ENCODE results near the gene OR10H1. TPM values are rescaled to one million over a fixed set of nuclear protein-coding genes. Genes with fewer than 3 reads are reported as not detected.

OR10H1 gene
- total RNA-seq, 1 experiment from 2014 or later, result 0.17 TPM

DNA sequence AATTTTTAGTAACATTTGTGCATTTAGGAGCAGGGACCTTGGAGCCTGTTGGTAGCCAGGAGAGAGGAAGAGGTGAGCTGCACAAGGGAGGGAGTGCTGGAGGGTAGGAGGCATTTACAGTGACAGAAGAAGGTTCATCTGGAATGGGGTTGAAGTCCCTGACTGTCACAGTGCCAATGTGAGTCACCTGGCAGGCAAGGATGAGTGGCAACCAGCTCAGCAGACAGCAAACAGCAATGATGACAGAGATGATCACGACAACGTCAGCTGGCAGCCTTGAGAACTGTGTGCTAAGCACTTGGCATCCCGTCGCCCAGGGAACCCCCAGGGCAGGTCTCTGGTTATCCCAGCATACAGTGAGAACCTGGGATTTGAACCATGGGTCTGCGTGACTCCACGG, 25.4 kb downstream of the OR10H1 start:
- no peak overlapping the region for H3K27ac ChIP-seq (ENCODE audit: low read depth, low read length)
- no peak overlapping the region for H3K4me2 ChIP-seq (ENCODE audit: low read length)
- no TSS peak for BruUV-seq (replicated peaks)
- TF ChIP-seq, protein P1, sequence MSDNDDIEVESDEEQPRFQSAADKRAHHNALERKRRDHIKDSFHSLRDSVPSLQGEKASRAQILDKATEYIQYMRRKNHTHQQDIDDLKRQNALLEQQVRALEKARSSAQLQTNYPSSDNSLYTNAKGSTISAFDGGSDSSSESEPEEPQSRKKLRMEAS (IDR thresholded peaks at IDR 0.05), result no peak
- TF ChIP-seq JUND (IDR thresholded peaks at IDR 0.05) (no peak), YY1 (IDR thresholded peaks at IDR 0.05; ENCODE audit: extremely low read depth, insufficient replicate concordance, low read depth, low read length) (no peak), SP1 (IDR thresholded peaks at IDR 0.05; ENCODE audit: low read depth) (no peak), SRF (IDR thresholded peaks at IDR 0.05; ENCODE audit: low read depth) (no peak), ZFX (IDR thresholded peaks at IDR 0.05) (no peak), EGR1 (IDR thresholded peaks at IDR 0.05; ENCODE audit: low read depth) (no peak), RAD21 (IDR thresholded peaks at IDR 0.05; ENCODE audit: low read depth) (no peak), CEBPB (IDR thresholded peaks at IDR 0.05; ENCODE audit: low read depth) (no peak), TCF7L2 (IDR thresholded peaks at IDR 0.05; ENCODE audit: borderline replicate concordance, extremely low read depth, insufficient read depth, insufficient read length) (no peak)
- H3K9ac ChIP-seq (ENCODE audit: low read length), result no peak overlapping the region
- H3K27me3 ChIP-seq (ENCODE audit: insufficient read depth, low read length), result 0 out of 2 replicates have a peak, but pooled peaks cover 4% of the 10 kb centered on the region
- CTCF ChIA-PET, result no interaction called here
- no peak for DNase-seq (ENCODE audit: low read depth, low spot score)
- intact Hi-C loops (cut with micrococcal nuclease), result no loop called here
- H4K20me1 ChIP-seq (ENCODE audit: insufficient read depth), result no peaks in the 10 kb centered on the region
- no peaks in the 10 kb centered on the region for H3K79me2 ChIP-seq (ENCODE audit: insufficient read depth, low read length)
- no peak overlapping the region for H2AFZ ChIP-seq (ENCODE audit: low read depth, low read length, poor library complexity, severe bottlenecking)
- ATAC-seq, result no peak; the same call in 1 of the 2 replicates
- no peaks in the 10 kb centered on the region for H3K36me3 ChIP-seq (ENCODE audit: control insufficient read depth in 1 of 2, insufficient read depth in 2 of 2, low read length in 2 of 2)
- H3K9me2 ChIP-seq (ENCODE audit: insufficient read depth), result no peaks in the 10 kb centered on the region
- POLR2A ChIA-PET, result no interaction called here
- RAD21 ChIA-PET (ENCODE audit: low non-redundant PET in 1 of 2, low total read pairs in 2 of 2, uncharacterized antibody in 2 of 2, unreplicated experiment in 2 of 2), result no interaction called here
- peaks cover 0 to 12% of the 10 kb centered on the region in 2 experiments; a peak in 1 of 4 replicates for H3K4me1 ChIP-seq (ENCODE audit: control insufficient read depth in 1 of 2, insufficient read depth in 2 of 2, low read length in 2 of 2)
- H3K4me3 ChIP-seq (replicated peaks in 1 of 2; ENCODE audit: low read depth in 1 of 2, low read length in 2 of 2), result no peak overlapping the region
- H3K9me3 ChIP-seq (ENCODE audit: control insufficient read depth in 1 of 2, insufficient read depth in 1 of 2, low read depth in 1 of 2, low read length in 2 of 2), result no peaks in the 10 kb centered on the region

DNA sequence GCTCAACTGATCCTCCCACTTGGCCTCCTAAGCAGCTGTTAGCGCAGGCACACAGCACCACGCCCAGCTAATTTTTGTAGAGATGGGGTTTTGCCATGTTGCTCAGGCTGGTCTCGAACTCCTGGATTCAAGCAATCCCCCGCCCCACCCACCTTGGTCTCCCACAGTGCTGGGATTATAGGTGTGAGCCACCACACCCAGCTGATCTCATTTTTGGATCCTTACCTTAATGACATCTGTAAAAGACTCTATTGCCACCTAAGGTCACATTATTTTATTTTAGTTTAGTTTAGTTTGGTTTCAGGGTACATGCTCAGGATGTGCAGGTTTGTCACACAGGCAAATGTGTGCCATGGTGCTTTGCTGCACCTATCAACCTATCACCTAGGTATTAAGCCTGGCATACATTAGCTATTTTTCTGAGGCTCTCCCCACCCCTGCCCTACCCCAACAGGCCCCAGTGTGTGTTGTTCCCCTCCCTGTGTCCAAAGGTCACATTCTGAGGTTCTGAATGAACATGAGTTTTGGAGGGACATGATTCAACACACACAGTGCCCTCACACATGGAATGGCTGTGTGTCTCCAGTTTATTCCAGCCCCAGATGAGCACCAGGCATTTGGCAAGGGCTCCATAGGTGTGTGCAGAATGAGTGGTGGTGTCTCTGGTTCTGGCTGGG, 26.7 kb downstream of the OR10H1 start:
- Histone ChIP-seq H3K9ac (ENCODE audit: low read length) (no peak overlapping the region), H3K36me3 (ENCODE audit: control insufficient read depth in 1 of 2, insufficient read depth in 2 of 2, low read length in 2 of 2) (no peaks in the 10 kb centered on the region), H3K27ac (ENCODE audit: low read depth, low read length) (no peak overlapping the region), H3K4me2 (ENCODE audit: low read length) (no peak overlapping the region), H4K20me1 (ENCODE audit: insufficient read depth) (no peaks in the 10 kb centered on the region), H3K4me1 (ENCODE audit: control insufficient read depth in 1 of 2, insufficient read depth in 2 of 2, low read length in 2 of 2) (peaks cover 0 to 12% of the 10 kb centered on the region in 2 experiments; a peak in 1 of 4 replicates), H3K79me2 (ENCODE audit: insufficient read depth, low read length) (no peaks in the 10 kb centered on the region), H3K4me3 (replicated peaks in 1 of 2; ENCODE audit: low read depth in 1 of 2, low read length in 2 of 2) (no peak overlapping the region), H3K9me2 (ENCODE audit: insufficient read depth) (no peaks in the 10 kb centered on the region), H3K27me3 (ENCODE audit: insufficient read depth, low read length) (0 out of 2 replicates have a peak, but pooled peaks cover 4% of the 10 kb centered on the region), H2AFZ (ENCODE audit: low read depth, low read length, poor library complexity, severe bottlenecking) (no peak overlapping the region), H3K9me3 (ENCODE audit: control insufficient read depth in 1 of 2, insufficient read depth in 1 of 2, low read depth in 1 of 2, low read length in 2 of 2) (no peaks in the 10 kb centered on the region)
- CTCF ChIA-PET, result no interaction called here
- ATAC-seq (no peak), DNase-seq (ENCODE audit: low read depth, low spot score) (no peak)
- intact Hi-C loops (cut with micrococcal nuclease), result no loop called here
- RAD21 ChIA-PET (ENCODE audit: low non-redundant PET in 1 of 2, low total read pairs in 2 of 2, uncharacterized antibody in 2 of 2, unreplicated experiment in 2 of 2), result no interaction called here
- no TSS peak for BruUV-seq (replicated peaks)
- POLR2A ChIA-PET, result no interaction called here
- TF ChIP-seq SP1 (IDR thresholded peaks at IDR 0.05; ENCODE audit: low read depth) (no peak), ZFX (IDR thresholded peaks at IDR 0.05) (no peak), EZH2 (IDR thresholded peaks at IDR 0.05) (no peak), POLR2AphosphoS5 (IDR thresholded peaks at IDR 0.05; ENCODE audit: low read depth, low read length) (no peak), TCF7L2 (IDR thresholded peaks at IDR 0.05; ENCODE audit: borderline replicate concordance, extremely low read depth, insufficient read depth, insufficient read length) (no peak), EZH2phosphoT487 (IDR thresholded peaks at IDR 0.05; ENCODE audit: borderline replicate concordance) (no peak), ZNF274 (IDR thresholded peaks at IDR 0.05; ENCODE audit: low read depth, low read length) (no peak), ELF1 (IDR thresholded peaks at IDR 0.05; ENCODE audit: borderline replicate concordance, low read depth) (no peak), SIN3A (IDR thresholded peaks at IDR 0.05; ENCODE audit: low read depth) (no peak), CEBPB (IDR thresholded peaks at IDR 0.05; ENCODE audit: low read depth) (no peak), JUND (IDR thresholded peaks at IDR 0.05) (no peak)
- TF ChIP-seq, protein P2, sequence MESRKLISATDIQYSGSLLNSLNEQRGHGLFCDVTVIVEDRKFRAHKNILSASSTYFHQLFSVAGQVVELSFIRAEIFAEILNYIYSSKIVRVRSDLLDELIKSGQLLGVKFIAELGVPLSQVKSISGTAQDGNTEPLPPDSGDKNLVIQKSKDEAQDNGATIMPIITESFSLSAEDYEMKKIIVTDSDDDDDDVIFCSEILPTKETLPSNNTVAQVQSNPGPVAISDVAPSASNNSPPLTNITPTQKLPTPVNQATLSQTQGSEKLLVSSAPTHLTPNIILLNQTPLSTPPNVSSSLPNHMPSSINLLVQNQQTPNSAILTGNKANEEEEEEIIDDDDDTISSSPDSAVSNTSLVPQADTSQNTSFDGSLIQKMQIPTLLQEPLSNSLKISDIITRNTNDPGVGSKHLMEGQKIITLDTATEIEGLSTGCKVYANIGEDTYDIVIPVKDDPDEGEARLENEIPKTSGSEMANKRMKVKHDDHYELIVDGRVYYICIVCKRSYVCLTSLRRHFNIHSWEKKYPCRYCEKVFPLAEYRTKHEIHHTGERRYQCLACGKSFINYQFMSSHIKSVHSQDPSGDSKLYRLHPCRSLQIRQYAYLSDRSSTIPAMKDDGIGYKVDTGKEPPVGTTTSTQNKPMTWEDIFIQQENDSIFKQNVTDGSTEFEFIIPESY (IDR thresholded peaks at IDR 0.05; ENCODE audit: extremely low read depth, insufficient replicate concordance, low read length), result no peak

All from HCT116 (cell line).